Activated CD8-positive, alpha-beta memory T cell treated with anti-CD3 and anti-CD28 coated beads for 36 hours (primary cell): ENCODE results near the gene GGA1. TPM values are rescaled to one million over a fixed set of nuclear protein-coding genes. Genes with fewer than 3 reads are reported as not detected.

Experiments used
- CTCF ChIA-PET: fragments of 350-600 bp; sonication (Branson Sonifier 250); formaldehyde crosslinking; loops from one replicate; lab custom pipeline; 2021; ENCODE audit warnings: antibody characterized with exemption; lab: Charles Lee
- POLR2A ChIA-PET: fragments of 350-600 bp; sonication (Branson Sonifier 250); formaldehyde crosslinking; loops from one replicate; lab custom pipeline; 2021; ENCODE audit warnings: antibody characterized with exemption; lab: Charles Lee
- total RNA-seq, 2 experiments: library from RNA; stranded (reverse); gene quantifications; one replicate each; pipeline ENCODE4 v1.2.3, GENCODE V29; 2021

The GGA1 gene
- total RNA-seq, 2 experiments from 2014 or later: 75.5 to 80.3 TPM

- ChIA-PET POLR2A (interaction anchor here (1.3 to 2.9 kb wide), 6 partner anchors 10 to 42 kb away, joined by 3 to 26 read pairs (median 4); partner anchors contain the start of genes GGA1 and PDXP), CTCF (interaction anchor here (0.6 to 14.6 kb wide), 13 partner anchors 5 to 673 kb away, joined by 3 to 208 read pairs (median 5); partner anchors contain the start of genes GGA1, NOL12, PDXP and SH3BP1)
Observed at GRCh38 chr22:37633089-37633624, 24.5 kb downstream of the GGA1 start.

- ChIA-PET POLR2A (interaction anchor here (0.6 to 2.9 kb wide), 9 partner anchors 9 to 272 kb away, joined by 3 to 26 read pairs (median 4); partner anchors contain the start of genes GGA1, LGALS1 and PDXP), CTCF (interaction anchor here (0.6 to 14.6 kb wide), 14 partner anchors 6 to 672 kb away, joined by 3 to 208 read pairs (median 5); partner anchors contain the start of genes GGA1, NOL12, PDXP and SH3BP1)
Observed at GRCh38 chr22:37633625-37634416, 25.2 kb downstream of the GGA1 start.

GRCh38 chr22:37634417-37634924 is 25.8 kb downstream of the GGA1 start:
- ChIA-PET POLR2A (interaction anchor here (0.6 to 2.9 kb wide), 6 partner anchors 8 to 271 kb away, joined by 3 to 26 read pairs (median 4); partner anchors contain the start of genes GGA1, LGALS1 and PDXP), CTCF (interaction anchor here (0.6 to 14.6 kb wide), 11 partner anchors 5 to 301 kb away, joined by 3 to 208 read pairs (median 5); partner anchors contain the start of genes GGA1, PDXP and SH3BP1)

- ChIA-PET POLR2A (interaction anchor here (0.6 kb wide), 1 partner anchor 17 kb away, joined by 4 read pairs; no protein-coding TSS in a partner anchor), CTCF (interaction anchor here (1.4 to 14.6 kb wide), 7 partner anchors 5 to 46 kb away, joined by 3 to 208 read pairs (median 7); partner anchors contain the start of genes GGA1, PDXP and SH3BP1)
Observed at GRCh38 chr22:37635157-37635556, 26.5 kb downstream of the GGA1 start.

GRCh38 chr22:37636186-37636948 is 27.7 kb downstream of the GGA1 start:
- ChIA-PET CTCF (interaction anchor here (0.9 to 13.4 kb wide), 5 partner anchors 8 to 182 kb away, joined by 3 to 239 read pairs (median 61); partner anchors contain the start of genes GGA1, LGALS1 and NOL12), POLR2A (interaction anchor here (1.2 to 1.8 kb wide), 2 partner anchors 9 to 22 kb away, joined by 3 to 6 read pairs; partner anchors contain the start of gene PDXP)

- POLR2A ChIA-PET: interaction anchor here (1.2 to 1.8 kb wide), 2 partner anchors 9 to 21 kb away, joined by 3 to 6 read pairs; partner anchors contain the start of gene PDXP
- CTCF ChIA-PET: interaction anchor here (0.9 to 13.4 kb wide), 5 partner anchors 9 to 181 kb away, joined by 3 to 239 read pairs (median 61); partner anchors contain the start of genes GGA1, LGALS1 and NOL12
Observed at GRCh38 chr22:37636949-37637273, 28.3 kb downstream of the GGA1 start.

- ChIA-PET CTCF (interaction anchor here (1.0 to 13.4 kb wide), 4 partner anchors 11 to 42 kb away, joined by 3 to 239 read pairs (median 134); partner anchors contain the start of genes GGA1, LGALS1 and NOL12), POLR2A (interaction anchor here (1.8 kb wide), 1 partner anchor 11 kb away, joined by 6 read pairs; no protein-coding TSS in a partner anchor)
Observed at GRCh38 chr22:37638391-37639069, 29.9 kb downstream of the GGA1 start.

GRCh38 chr22:37639070-37639760 is 30.6 kb downstream of the GGA1 start, which contains the start of gene SH3BP1:
Gene SH3BP1 (plus strand): TSS chr22:37639669. CDS start chr22:37639788, 119 bp downstream.
- ChIA-PET POLR2A (interaction anchor here (1.7 kb wide), 1 partner anchor 12 kb away, joined by 4 read pairs; no protein-coding TSS in a partner anchor), CTCF (interaction anchor here (1.0 to 13.4 kb wide), 5 partner anchors 11 to 41 kb away, joined by 3 to 239 read pairs (median 61); partner anchors contain the start of genes GGA1, LGALS1, NOL12 and PDXP)

- POLR2A ChIA-PET: interaction anchor here (0.7 to 1.7 kb wide), 3 partner anchors 12 to 46 kb away, joined by 4 read pairs; partner anchors contain the start of gene NOL12
Observed at GRCh38 chr22:37639771-37640590, 31.3 kb downstream of the GGA1 start.

GRCh38 chr22:37640591-37641560 is 32.2 kb downstream of the GGA1 start:
- POLR2A ChIA-PET: interaction anchor here (0.7 to 3.5 kb wide), 5 partner anchors 9 to 45 kb away, joined by 4 to 17 read pairs (median 4); partner anchors contain the start of gene NOL12
- CTCF ChIA-PET: interaction anchor here (1.5 to 13.4 kb wide), 6 partner anchors 13 to 39 kb away, joined by 5 to 239 read pairs (median 48); partner anchors contain the start of genes GGA1, LGALS1, NOL12 and PDXP

More at GRCh38 chr22:37639771-37640590, 31.3 kb downstream of the GGA1 start:
- CTCF ChIA-PET: interaction anchor here (1.0 to 13.4 kb wide), 5 partner anchors 12 to 40 kb away, joined by 3 to 239 read pairs (median 61); partner anchors contain the start of genes GGA1, LGALS1, NOL12 and PDXP

- ChIA-PET POLR2A (interaction anchor here (0.8 to 3.5 kb wide), 4 partner anchors 9 to 38 kb away, joined by 3 to 17 read pairs (median 8); no protein-coding TSS in a partner anchor), CTCF (interaction anchor here (2.3 to 13.4 kb wide), 6 partner anchors 14 to 49 kb away, joined by 6 to 239 read pairs (median 48); partner anchors contain the start of genes GGA1, LGALS1 and NOL12)
Observed at GRCh38 chr22:37641561-37641949, 32.9 kb downstream of the GGA1 start.

- POLR2A ChIA-PET: interaction anchor here (0.8 to 3.5 kb wide), 12 partner anchors 8 to 38 kb away, joined by 3 to 17 read pairs (median 6); partner anchors contain the start of genes LGALS1 and PDXP
- CTCF ChIA-PET: interaction anchor here (1.0 to 13.4 kb wide), 17 partner anchors 10 to 159 kb away, joined by 3 to 239 read pairs (median 7); partner anchors contain the start of genes GGA1, LGALS1, NOL12 and PDXP
Observed at GRCh38 chr22:37643225-37643847, 34.7 kb downstream of the GGA1 start.

GRCh38 chr22:37647317-37647716 is 38.7 kb downstream of the GGA1 start:
- CTCF ChIA-PET: no interaction called here
- POLR2A ChIA-PET: no interaction called here
